Measurements from ENCODE around the gene PHETA2. TPM values are rescaled to one million over a fixed set of nuclear protein-coding genes. Genes with fewer than 3 reads are reported as not detected.

PHETA2 gene
- polyA plus RNA-seq, 2 of the 4 experiments (the other 2 are of a cell fraction) = 0.03 TPM; not detected in 1

GRCh38 chr22:42033263-42034181, 40.5 kb upstream of the PHETA2 start:
- no peak for DNase-seq (ENCODE audit: low read depth in 1 of 2, low spot score in 1 of 2)
- WGBS (ENCODE audit: missing lambda C conversion rate) = 29% methylated on average over 4 of the region's 5 CpGs
- POLR2A ChIA-PET = no interaction called here
- no peak for FAIRE-seq
- Histone ChIP-seq H3K4me2 (no peak overlapping the region), H3K27ac (no peak overlapping the region), H3K9me3 (no peaks in the 10 kb centered on the region), H3K4me1 (no peaks in the 10 kb centered on the region), H3K4me3 (no peak overlapping the region)
- ATAC-seq = no peak
- CTCF ChIA-PET = interaction anchor here (0.8 to 1.5 kb wide), 3 partner anchors 8 to 411 kb away, joined by 3 to 5 read pairs (median 3); partner anchors contain the start of gene NDUFA6
- TF ChIP-seq JUNB (IDR thresholded peaks at IDR 0.05) (no peak), PHF8 (IDR thresholded peaks at IDR 0.05; ENCODE audit: borderline replicate concordance, low read depth) (no peak), REST (IDR thresholded peaks at IDR 0.05) (no peak), PBX3 (IDR thresholded peaks at IDR 0.05) (no peak), BHLHE40 (IDR thresholded peaks at IDR 0.05; ENCODE audit: low read depth, low read length) (no peak)

GRCh38 chr22:42035256-42035655, 38.8 kb upstream of the PHETA2 start:
- DNase-seq (ENCODE audit: low read depth in 1 of 2, low spot score in 1 of 2) = no peak
- FAIRE-seq = no peak
- POLR2A ChIA-PET = no interaction called here
- CTCF ChIA-PET = no interaction called here
- 18% methylated on average over 8 of the region's 8 CpGs for WGBS (ENCODE audit: missing lambda C conversion rate)
- no peak overlapping the region for H3K27ac ChIP-seq
- no peaks in the 10 kb centered on the region for H3K9me3 ChIP-seq
- H3K4me1 ChIP-seq = no peaks in the 10 kb centered on the region
- H3K4me2 ChIP-seq = no peak overlapping the region
- no peak for ATAC-seq
- H3K4me3 ChIP-seq = no peak overlapping the region
- TF ChIP-seq ZSCAN20 (CRISPR knock-in tag; IDR thresholded peaks at IDR 0.05) (no peak), RFX5 (IDR thresholded peaks at IDR 0.05) (no peak), MAZ (IDR thresholded peaks at IDR 0.05; ENCODE audit: borderline replicate concordance, low read depth, low read length) (no peak), POLR2A (IDR thresholded peaks at IDR 0.05; ENCODE audit: low read length) (no peak), HMGXB4 (CRISPR knock-in tag; IDR thresholded peaks at IDR 0.05; ENCODE audit: borderline replicate concordance) (no peak), PBX3 (IDR thresholded peaks at IDR 0.05) (no peak), MAFK (IDR thresholded peaks at IDR 0.05; ENCODE audit: partially characterized antibody) (no peak), ESRRA (IDR thresholded peaks at IDR 0.05; ENCODE audit: borderline replicate concordance, low read length) (no peak)

GRCh38 chr22:42039271-42039670, 34.8 kb upstream of the PHETA2 start:
- Histone ChIP-seq H3K4me3 (no peak overlapping the region), H3K4me1 (no peaks in the 10 kb centered on the region), H3K9me3 (peaks cover 6% of the 10 kb centered on the region; the same call in 2 of the 3 replicates), H3K27ac (no peak overlapping the region), H3K4me2 (no peak overlapping the region)
- 40% methylated on average over 5 of the region's 5 CpGs for WGBS (ENCODE audit: missing lambda C conversion rate)
- CTCF ChIA-PET = no interaction called here
- DNase-seq (ENCODE audit: low read depth in 1 of 2, low spot score in 1 of 2) (no peak), FAIRE-seq (no peak), ATAC-seq (no peak)
- POLR2A ChIA-PET = no interaction called here
- no peak for TF ChIP-seq CEBPB (IDR thresholded peaks at IDR 0.05)
- no peak for TF ChIP-seq E2F6 (IDR thresholded peaks at IDR 0.05; ENCODE audit: borderline replicate concordance, low read depth)
- no peak for TF ChIP-seq POLR2AphosphoS2 (conservative IDR thresholded peaks at IDR 0.05; ENCODE audit: low read length)
- TF ChIP-seq HOXB13 (CRISPR knock-in tag; IDR thresholded peaks at IDR 0.05; ENCODE audit: low read depth) = no peak
- TF ChIP-seq MAZ (IDR thresholded peaks at IDR 0.05; ENCODE audit: borderline replicate concordance, low read depth, low read length) = no peak
- no peak for TF ChIP-seq CBX2 (IDR thresholded peaks at IDR 0.05; ENCODE audit: borderline replicate concordance, low read depth)
- TF ChIP-seq ZC3H11A (IDR thresholded peaks at IDR 0.05) = no peak
- no peak for TF ChIP-seq FOSL2 (IDR thresholded peaks at IDR 0.05)
- no peak for TF ChIP-seq FOSL2 (CRISPR knock-in tag; IDR thresholded peaks at IDR 0.05)
- TF ChIP-seq MYC (IDR thresholded peaks at IDR 0.05; ENCODE audit: borderline replicate concordance, low read length) = no peak
- TF ChIP-seq HES2 (IDR thresholded peaks at IDR 0.05) = no peak
- no peak for TF ChIP-seq TFCP2L1 (CRISPR knock-in tag; IDR thresholded peaks at IDR 0.05)
- no peak for TF ChIP-seq PHF8 (IDR thresholded peaks at IDR 0.05; ENCODE audit: borderline replicate concordance, low read depth)
- no peak for TF ChIP-seq ESRRA (IDR thresholded peaks at IDR 0.05; ENCODE audit: borderline replicate concordance, low read length)
- TF ChIP-seq GATA3 (IDR thresholded peaks at IDR 0.05; ENCODE audit: borderline replicate concordance) = no peak
